Activated CD4-positive, alpha-beta T cell treated with anti-CD3 and anti-CD28 coated beads for 48 hours (primary cell): ENCODE data around the gene GSC.
"Not testable (repeated sequence)": the region's sequence is repeated elsewhere in the genome, so short reads cannot be mapped to it uniquely, and the experiment has no call there.

Source experiments
- DNase-seq: peaks from one replicate; pipeline ENCODE4 v3.0.0-alpha.2; 2020

Gene GSC

GRCh38 chr14:94738097-94738496, 31.8 kb downstream of the GSC start:
- DNase-seq, result no peak

DNA sequence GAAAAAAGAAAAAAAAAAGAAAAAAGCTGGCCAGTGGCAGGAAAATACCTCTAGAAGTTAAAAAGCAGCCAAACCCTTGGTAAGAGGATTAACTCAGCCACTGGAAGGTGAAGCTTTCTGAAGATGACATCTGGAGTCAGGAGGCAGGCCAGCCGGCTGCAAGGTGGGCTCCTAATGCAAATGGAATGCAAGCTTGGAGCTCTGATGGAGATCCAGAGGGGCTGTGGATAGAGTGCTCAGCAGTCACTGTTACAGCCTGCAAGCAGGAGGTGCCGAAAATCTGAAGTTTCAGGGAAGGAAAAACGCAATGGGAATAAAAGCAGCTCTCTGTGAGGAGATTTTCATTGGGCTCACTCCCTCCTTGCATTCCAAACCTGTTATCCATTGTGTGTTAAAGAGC, 41.0 kb downstream of the GSC start:
- no peak for DNase-seq

GRCh38 chr14:94728440-94728839, 41.5 kb downstream of the GSC start:
- not testable (repeated sequence) for DNase-seq

- DNase-seq, result not testable (repeated sequence)
Observed at GRCh38 chr14:94726649-94727048, 43.3 kb downstream of the GSC start.

DNA sequence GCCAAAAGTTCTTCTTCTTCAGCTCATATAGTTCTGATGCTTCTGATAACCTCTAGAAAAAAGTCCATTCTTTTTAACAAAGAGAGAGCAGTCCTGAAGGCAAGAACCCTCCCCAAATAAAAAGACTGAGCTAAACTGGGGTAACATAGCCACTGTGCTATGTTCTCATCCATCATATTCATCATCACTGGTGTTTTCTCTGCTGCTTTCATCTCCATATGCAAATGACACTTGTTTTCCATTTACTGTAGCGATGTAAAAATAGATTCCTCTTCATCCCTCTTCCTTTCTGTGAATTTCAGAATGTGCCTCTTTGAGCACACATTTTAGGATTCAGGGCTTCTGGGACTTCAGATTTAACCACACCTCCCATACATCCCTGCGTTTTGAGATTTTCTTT, 44.9 kb downstream of the GSC start:
- no peak for DNase-seq

DNA sequence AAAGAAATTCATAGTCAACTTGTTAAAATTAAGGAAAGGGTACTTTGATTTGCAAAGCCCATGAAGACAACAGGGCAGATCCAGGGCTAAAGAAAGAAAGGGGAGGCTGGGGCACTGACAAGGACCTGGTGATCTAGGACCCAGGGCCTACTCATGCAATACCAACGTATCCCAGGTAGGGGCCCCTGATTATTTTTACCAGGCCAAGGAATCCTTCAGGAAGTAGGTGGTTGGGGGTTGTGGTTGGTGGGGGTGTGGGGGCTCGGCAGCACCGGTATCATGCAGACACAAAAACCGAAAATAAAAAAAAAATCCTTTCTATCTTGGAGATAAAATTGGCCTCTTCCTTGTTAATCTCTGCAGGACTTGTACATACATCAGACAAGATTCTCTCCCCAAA, 47.5 kb downstream of the GSC start:
- no peak for DNase-seq
